ENCODE measurements around the gene HDHD2. TPM values are rescaled to one million over a fixed set of nuclear protein-coding genes. Genes with fewer than 3 reads are reported as not detected.

Gene HDHD2
- total RNA-seq, 4 donors from 2014 or later: 14.2 to 34.3 (median 21.5) TPM

GRCh38 chr18:47062471-47062870 lies 87.8 kb downstream of the HDHD2 start:
- WGBS: 67% methylated on average over 2 of the region's 2 CpGs
- TF ChIP-seq, protein P1, sequence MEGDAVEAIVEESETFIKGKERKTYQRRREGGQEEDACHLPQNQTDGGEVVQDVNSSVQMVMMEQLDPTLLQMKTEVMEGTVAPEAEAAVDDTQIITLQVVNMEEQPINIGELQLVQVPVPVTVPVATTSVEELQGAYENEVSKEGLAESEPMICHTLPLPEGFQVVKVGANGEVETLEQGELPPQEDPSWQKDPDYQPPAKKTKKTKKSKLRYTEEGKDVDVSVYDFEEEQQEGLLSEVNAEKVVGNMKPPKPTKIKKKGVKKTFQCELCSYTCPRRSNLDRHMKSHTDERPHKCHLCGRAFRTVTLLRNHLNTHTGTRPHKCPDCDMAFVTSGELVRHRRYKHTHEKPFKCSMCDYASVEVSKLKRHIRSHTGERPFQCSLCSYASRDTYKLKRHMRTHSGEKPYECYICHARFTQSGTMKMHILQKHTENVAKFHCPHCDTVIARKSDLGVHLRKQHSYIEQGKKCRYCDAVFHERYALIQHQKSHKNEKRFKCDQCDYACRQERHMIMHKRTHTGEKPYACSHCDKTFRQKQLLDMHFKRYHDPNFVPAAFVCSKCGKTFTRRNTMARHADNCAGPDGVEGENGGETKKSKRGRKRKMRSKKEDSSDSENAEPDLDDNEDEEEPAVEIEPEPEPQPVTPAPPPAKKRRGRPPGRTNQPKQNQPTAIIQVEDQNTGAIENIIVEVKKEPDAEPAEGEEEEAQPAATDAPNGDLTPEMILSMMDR (IDR thresholded peaks at IDR 0.05): no peak
- TF ChIP-seq POLR2A (IDR thresholded peaks at IDR 0.05) (no peak), EP300 (IDR thresholded peaks at IDR 0.05) (no peak), POLR2AphosphoS5 (IDR thresholded peaks at IDR 0.05) (no peak)

More at GRCh38 chr18:47062471-47062870, 87.8 kb downstream of the HDHD2 start:
- Histone ChIP-seq H3K27me3 (no peaks in the 10 kb centered on the region), H3K4me1 (no peaks in the 10 kb centered on the region), H3K27ac (no peak overlapping the region), H3K4me3 (no peak overlapping the region), H3K9me3 (no peaks in the 10 kb centered on the region), H3K36me3 (no peaks in the 10 kb centered on the region)
- no peak for DNase-seq (ENCODE audit: low spot score in 2 of 2)

Other genes with a start within 250 kb of the HDHD2 start
- gene PIAS2, start 233.0 kb downstream of the HDHD2 start, total RNA-seq: 10 to 100 TPM; 12.1 to 42.7 (median 16.9) TPM
- 10 to 100 TPM in 1 of 4 donors, 1 to 10 TPM in 3; 1.1 to 10.1 (median 1.9) TPM for gene KATNAL2, start 232.9 kb downstream of the HDHD2 start, total RNA-seq
- not detected for gene ELOA2, start 114.9 kb downstream of the HDHD2 start, total RNA-seq
- gene IER3IP1, start 25.9 kb upstream of the HDHD2 start, total RNA-seq: 10 to 100 TPM in 3 of 4 donors, 1 to 10 TPM in 1; 7.9 to 14.3 (median 11.2) TPM
- not detected for gene SKOR2, start 101.2 kb upstream of the HDHD2 start, total RNA-seq

Data from suprapubic skin (tissue), 4 donors.